ENCODE measurements around the gene GRIK2. TPM values are rescaled to one million over a fixed set of nuclear protein-coding genes. Genes with fewer than 3 reads are reported as not detected.

GRIK2 gene
- total RNA-seq, 4 donors from 2014 or later: 2.0 to 4.0 (median 2.0) TPM; not detected in 1

- Histone ChIP-seq H3K4me3 (no peak overlapping the region), H3K27me3 (no peaks in the 10 kb centered on the region), H3K9me3 (no peaks in the 10 kb centered on the region), H3K36me3 (no peaks in the 10 kb centered on the region), H3K4me1 (no peaks in the 10 kb centered on the region), H3K27ac (no peak overlapping the region)
- TF ChIP-seq CTCF (IDR thresholded peaks at IDR 0.05) (no peak), POLR2A (IDR thresholded peaks at IDR 0.05) (no peak), POLR2AphosphoS5 (IDR thresholded peaks at IDR 0.05) (no peak), EP300 (IDR thresholded peaks at IDR 0.05; ENCODE audit: low read depth) (no peak)
- intact Hi-C loops (cut with DNase I; ENCODE audit: low total_unique reads) (no loop called here), in situ Hi-C loops (cut with MboI; ENCODE audit: low pct_ligation_motif_present in 1 of 4, low pct_unique_long_range_greater_than_20kb in 1 of 4, low sequenced_read_pairs in 3 of 4) (no loop called here)
- 76 to 85% methylated on average over 1 of the region's 1 CpG for WGBS, 2 donors (ENCODE audit: low coverage in 1 of 2)
- DNase-seq: no peak
These were observed 345.0 kb downstream of the GRIK2 start for GRCh38 chr6:101738481-101738880.

- Histone ChIP-seq H3K9me3 (no peaks in the 10 kb centered on the region), H3K4me1 (no peaks in the 10 kb centered on the region), H3K27me3 (no peaks in the 10 kb centered on the region), H3K36me3 (no peaks in the 10 kb centered on the region), H3K27ac (no peak overlapping the region), H3K4me3 (no peak overlapping the region)
- DNase-seq: no peak
- in situ Hi-C loops (cut with MboI; ENCODE audit: low pct_ligation_motif_present in 1 of 4, low pct_unique_long_range_greater_than_20kb in 1 of 4, low sequenced_read_pairs in 3 of 4) (no loop called here), intact Hi-C loops (cut with DNase I; ENCODE audit: low total_unique reads) (no loop called here)
- TF ChIP-seq POLR2AphosphoS5 (IDR thresholded peaks at IDR 0.05) (no peak), CTCF (IDR thresholded peaks at IDR 0.05) (no peak), POLR2A (IDR thresholded peaks at IDR 0.05) (no peak), EP300 (IDR thresholded peaks at IDR 0.05; ENCODE audit: low read depth) (no peak)
- 33 to 51% methylated on average over 2 of the region's 2 CpGs for WGBS, 2 donors (ENCODE audit: low coverage in 1 of 2)
These were observed 347.1 kb downstream of the GRIK2 start for GRCh38 chr6:101740631-101741030.

GRCh38 chr6:101741474-101742171, 348.1 kb downstream of the GRIK2 start:
- H3K27ac ChIP-seq: no peak overlapping the region
- TF ChIP-seq POLR2A (IDR thresholded peaks at IDR 0.05) (no peak), CTCF (IDR thresholded peaks at IDR 0.05) (no peak), POLR2AphosphoS5 (IDR thresholded peaks at IDR 0.05) (no peak), EP300 (IDR thresholded peaks at IDR 0.05; ENCODE audit: low read depth) (no peak)
- no peaks in the 10 kb centered on the region for H3K9me3 ChIP-seq
- no peak overlapping the region for H3K4me3 ChIP-seq
- DNase-seq: no peak
- no peaks in the 10 kb centered on the region for H3K4me1 ChIP-seq
- H3K36me3 ChIP-seq: no peaks in the 10 kb centered on the region
- in situ Hi-C loops (cut with MboI; ENCODE audit: low pct_ligation_motif_present in 1 of 4, low pct_unique_long_range_greater_than_20kb in 1 of 4, low sequenced_read_pairs in 3 of 4): no loop called here
- H3K27me3 ChIP-seq: no peaks in the 10 kb centered on the region
- intact Hi-C loops (cut with DNase I; ENCODE audit: low total_unique reads): no loop called here
- 39 to 65% methylated on average over 2 of the region's 2 CpGs for WGBS, 2 donors (ENCODE audit: low coverage in 1 of 2)

GRCh38 chr6:101747160-101747559, 353.7 kb downstream of the GRIK2 start:
- intact Hi-C loops (cut with DNase I; ENCODE audit: low total_unique reads) (no loop called here), in situ Hi-C loops (cut with MboI; ENCODE audit: low pct_ligation_motif_present in 1 of 4, low pct_unique_long_range_greater_than_20kb in 1 of 4, low sequenced_read_pairs in 3 of 4) (no loop called here)
- DNase-seq: no peak
- Histone ChIP-seq H3K36me3 (no peaks in the 10 kb centered on the region), H3K4me3 (no peak overlapping the region), H3K27me3 (no peaks in the 10 kb centered on the region), H3K27ac (no peak overlapping the region), H3K4me1 (no peaks in the 10 kb centered on the region), H3K9me3 (no peaks in the 10 kb centered on the region)
- no peak for TF ChIP-seq POLR2AphosphoS5 (IDR thresholded peaks at IDR 0.05)
- TF ChIP-seq POLR2A (IDR thresholded peaks at IDR 0.05): no peak
- no peak for TF ChIP-seq CTCF (IDR thresholded peaks at IDR 0.05)
- no peak for TF ChIP-seq EP300 (IDR thresholded peaks at IDR 0.05; ENCODE audit: low read depth)
